Measurements from ENCODE around the gene ATXN7L2.
A peak's percentile ranks its signal among the peaks of the same experiment; 100 is the strongest.

ATXN7L2 gene

GRCh38 chr1:109482791-109483671 lies 674 bp upstream of the ATXN7L2 start:
- DNase-seq (ENCODE audit: low read depth): no peak

DNA sequence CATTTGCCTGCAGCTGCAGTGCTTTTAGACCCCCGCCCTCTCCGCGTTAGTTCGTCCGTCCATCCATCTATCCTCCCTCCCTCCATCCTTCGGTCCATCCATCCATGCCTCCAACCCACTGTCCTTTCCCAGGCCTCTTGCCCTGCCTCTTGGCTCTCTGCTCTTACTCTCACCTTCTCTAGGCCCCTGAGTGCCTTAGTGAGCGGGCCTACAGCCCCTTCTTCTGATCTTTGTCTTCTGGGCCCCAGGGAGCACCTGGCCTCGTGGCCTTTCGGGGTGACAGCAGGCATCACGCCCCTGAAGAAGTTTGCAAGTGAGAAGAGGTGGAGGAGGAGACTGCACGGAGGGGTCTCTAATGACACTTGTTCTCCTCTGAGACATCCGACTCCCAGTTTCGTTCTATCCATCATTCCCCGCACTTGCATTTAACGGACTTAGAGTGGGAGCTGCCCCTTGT lies 842 bp downstream of the ATXN7L2 start:
- no peak for DNase-seq (ENCODE audit: low read depth)
- H3K4me3 ChIP-seq (ENCODE audit: low read depth, low read length): peak overlapping the region; percentile 72
- TF ChIP-seq, protein P1, sequence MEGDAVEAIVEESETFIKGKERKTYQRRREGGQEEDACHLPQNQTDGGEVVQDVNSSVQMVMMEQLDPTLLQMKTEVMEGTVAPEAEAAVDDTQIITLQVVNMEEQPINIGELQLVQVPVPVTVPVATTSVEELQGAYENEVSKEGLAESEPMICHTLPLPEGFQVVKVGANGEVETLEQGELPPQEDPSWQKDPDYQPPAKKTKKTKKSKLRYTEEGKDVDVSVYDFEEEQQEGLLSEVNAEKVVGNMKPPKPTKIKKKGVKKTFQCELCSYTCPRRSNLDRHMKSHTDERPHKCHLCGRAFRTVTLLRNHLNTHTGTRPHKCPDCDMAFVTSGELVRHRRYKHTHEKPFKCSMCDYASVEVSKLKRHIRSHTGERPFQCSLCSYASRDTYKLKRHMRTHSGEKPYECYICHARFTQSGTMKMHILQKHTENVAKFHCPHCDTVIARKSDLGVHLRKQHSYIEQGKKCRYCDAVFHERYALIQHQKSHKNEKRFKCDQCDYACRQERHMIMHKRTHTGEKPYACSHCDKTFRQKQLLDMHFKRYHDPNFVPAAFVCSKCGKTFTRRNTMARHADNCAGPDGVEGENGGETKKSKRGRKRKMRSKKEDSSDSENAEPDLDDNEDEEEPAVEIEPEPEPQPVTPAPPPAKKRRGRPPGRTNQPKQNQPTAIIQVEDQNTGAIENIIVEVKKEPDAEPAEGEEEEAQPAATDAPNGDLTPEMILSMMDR (IDR thresholded peaks at IDR 0.05; ENCODE audit: low read depth, low read length, missing control alignments): no peak

More at GRCh38 chr1:109482791-109483671, 674 bp upstream of the ATXN7L2 start:
- peak overlapping the region; percentile 66 for H3K4me3 ChIP-seq (ENCODE audit: low read depth, low read length)
- TF ChIP-seq, protein P1 (IDR thresholded peaks at IDR 0.05; ENCODE audit: low read depth, low read length, missing control alignments): no peak

DNA sequence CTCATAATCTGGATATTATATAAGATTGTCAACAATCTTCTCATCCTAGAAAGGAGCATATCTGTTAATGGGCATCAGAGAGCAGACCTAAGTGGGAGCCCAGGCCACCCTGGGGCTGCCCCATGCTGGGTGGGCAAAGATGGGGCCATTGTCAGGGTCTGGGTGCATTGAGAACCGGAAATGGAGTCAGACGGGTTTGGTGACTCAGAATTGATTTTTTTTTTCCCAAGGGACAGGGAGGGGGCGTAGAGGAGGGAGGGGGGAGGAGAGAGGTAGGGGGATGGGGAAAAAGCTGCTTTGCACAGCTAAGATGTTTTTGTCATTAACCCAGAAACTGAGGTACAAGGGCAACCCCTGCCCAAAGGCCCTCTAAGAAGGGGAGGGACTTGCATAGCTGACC lies 1.3 kb downstream of the ATXN7L2 start:
- peak overlapping the region; percentile 72 for H3K4me3 ChIP-seq (ENCODE audit: low read depth, low read length)
- TF ChIP-seq, protein P1 (IDR thresholded peaks at IDR 0.05; ENCODE audit: low read depth, low read length, missing control alignments): no peak

GRCh38 chr1:109487261-109487660 lies 3.6 kb downstream of the ATXN7L2 start:
- DNase-seq (ENCODE audit: low read depth): no peak
- TF ChIP-seq, protein P1 (IDR thresholded peaks at IDR 0.05; ENCODE audit: low read depth, low read length, missing control alignments): no peak
- no peak overlapping the region for H3K4me3 ChIP-seq (ENCODE audit: low read depth, low read length)

More for the DNA sequence above, 1.3 kb downstream of the ATXN7L2 start:
- no peak for DNase-seq (ENCODE audit: low read depth)

- no peak for DNase-seq (ENCODE audit: low read depth)
- TF ChIP-seq, protein P1 (IDR thresholded peaks at IDR 0.05; ENCODE audit: low read depth, low read length, missing control alignments): peak; percentile 3
- no peak overlapping the region for H3K4me3 ChIP-seq (ENCODE audit: low read depth, low read length)
Measured at GRCh38 chr1:109488201-109488600, 4.5 kb downstream of the ATXN7L2 start.

DNA sequence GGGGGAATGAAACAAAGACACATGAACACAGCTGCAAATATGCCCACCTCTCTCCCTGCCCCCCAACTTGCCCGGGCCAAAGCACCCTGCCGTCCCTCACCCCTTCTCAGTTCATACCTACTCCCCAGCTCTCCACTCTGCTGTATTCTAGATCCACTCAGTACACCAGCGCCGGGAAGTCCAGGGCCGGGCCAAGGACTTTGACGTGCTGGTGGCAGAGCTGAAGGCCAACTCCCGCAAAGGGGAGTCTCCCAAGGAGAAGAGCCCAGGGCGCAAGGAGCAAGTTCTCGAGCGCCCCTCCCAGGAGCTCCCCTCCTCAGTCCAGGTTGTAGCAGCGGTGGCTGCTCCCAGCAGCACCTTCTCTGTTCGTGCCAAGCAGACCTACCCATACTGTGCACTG lies 5.0 kb downstream of the ATXN7L2 start:
- DNase-seq (ENCODE audit: low read depth): no peak
- TF ChIP-seq, protein P1 (IDR thresholded peaks at IDR 0.05; ENCODE audit: low read depth, low read length, missing control alignments): no peak
- no peak overlapping the region for H3K4me3 ChIP-seq (ENCODE audit: low read depth, low read length)

Data from GM12864 (cell line).